GM19455 (cell line): ENCODE measurements around the gene AFF3.

Experiments used
- ATAC-seq: cut with Tn5 transposase; IDR thresholded peaks from one replicate; pipeline ENCODE4 v1.9.1; 2021; ENCODE audit not compliant: unreplicated experiment

AFF3 gene

DNA sequence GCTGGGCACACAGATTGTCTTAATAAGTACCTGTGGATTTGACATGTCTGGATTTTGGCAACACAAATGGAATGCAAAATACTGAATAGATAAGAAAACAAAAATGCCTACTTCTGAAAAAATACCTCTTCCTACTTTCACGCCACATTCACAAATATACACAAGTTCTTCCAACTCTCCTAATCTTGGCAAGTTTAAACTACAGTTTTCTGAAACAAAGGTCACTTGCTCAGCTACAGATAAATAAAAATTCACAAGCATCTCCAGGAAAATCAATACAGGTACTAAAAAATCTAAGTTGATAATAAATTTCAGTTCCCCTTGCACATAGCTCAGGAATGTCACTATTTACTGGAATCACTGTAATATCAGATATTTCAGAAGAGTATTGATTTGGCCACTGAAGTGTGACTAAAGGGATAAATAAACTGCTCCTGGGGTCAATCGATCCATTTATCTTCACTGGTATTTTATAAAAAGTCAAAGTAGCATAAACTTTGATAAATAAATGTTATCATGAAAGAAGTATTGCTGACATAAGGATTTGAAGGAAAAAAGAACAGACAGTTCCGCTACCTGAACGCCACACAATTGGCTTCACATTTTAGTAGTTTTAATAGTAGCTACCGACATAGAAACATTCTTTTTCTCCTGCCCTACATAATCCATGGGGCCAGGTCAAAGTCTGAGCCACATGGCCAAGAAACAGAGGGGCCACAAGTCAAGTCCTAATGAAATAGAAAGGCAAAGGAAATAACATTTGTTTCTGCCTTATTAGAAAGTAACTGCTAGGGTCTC, 243.1 kb downstream of the AFF3 start:
- ATAC-seq, result no peak

- no peak for ATAC-seq
Observed at GRCh38 chr2:99898336-99899048, 243.9 kb downstream of the AFF3 start.

DNA sequence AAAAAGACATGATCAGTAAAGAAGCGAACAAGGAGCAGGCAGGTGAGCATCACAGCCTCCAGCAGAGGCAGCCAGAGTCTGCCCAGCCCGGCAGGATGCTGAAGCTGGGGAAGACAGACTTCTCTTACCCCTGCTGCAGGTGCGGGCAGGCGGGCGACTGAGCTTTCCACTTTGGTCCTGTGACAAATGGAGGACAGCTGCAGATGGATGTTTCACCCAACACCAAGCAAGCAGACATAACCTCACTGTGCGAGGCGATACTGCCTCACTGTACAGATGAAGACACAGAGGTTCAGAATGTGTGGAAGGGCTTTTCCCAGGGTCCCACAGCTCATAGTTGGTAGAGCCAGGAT, 251.0 kb downstream of the AFF3 start:
- ATAC-seq, result no peak

- ATAC-seq, result no peak
Observed at GRCh38 chr2:99890568-99891427, 251.6 kb downstream of the AFF3 start.

DNA sequence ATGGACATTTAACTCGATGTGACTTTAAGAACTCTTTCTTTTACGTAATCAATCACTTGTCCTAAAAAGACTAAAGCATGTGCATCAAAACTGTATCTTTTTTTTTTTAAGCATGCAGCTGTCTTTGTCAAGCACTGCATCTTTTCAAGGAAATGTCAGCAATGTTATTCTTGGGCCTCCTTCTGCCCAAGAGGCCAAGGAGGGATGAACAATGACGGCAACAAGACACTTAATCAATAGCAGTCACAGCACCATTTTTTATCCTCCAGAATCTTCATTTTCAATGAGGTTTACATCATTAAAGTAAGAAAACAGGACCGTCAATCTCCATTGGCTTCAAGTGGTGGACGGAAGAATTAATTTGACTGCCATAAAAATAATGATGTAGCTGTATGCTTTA, 253.8 kb downstream of the AFF3 start:
- no peak for ATAC-seq

DNA sequence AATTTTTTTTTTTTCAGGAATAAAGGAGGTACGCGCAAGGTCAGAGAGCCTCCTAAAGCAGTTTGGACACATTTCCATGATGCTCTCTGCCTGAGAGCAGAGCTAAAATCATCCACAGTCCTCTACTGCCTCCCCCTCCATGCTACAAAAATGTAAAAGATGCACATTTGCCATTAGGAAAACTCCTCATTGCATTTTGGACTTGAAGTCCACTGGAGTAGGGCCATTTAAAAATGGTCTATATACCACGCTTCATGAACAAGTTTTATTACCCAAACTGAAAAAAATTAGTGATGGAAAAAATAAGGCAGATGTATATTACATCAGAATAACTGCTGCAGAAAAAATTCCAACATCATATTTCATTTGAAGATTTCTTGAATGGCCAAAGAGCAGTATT, 256.0 kb downstream of the AFF3 start:
- no peak for ATAC-seq

DNA sequence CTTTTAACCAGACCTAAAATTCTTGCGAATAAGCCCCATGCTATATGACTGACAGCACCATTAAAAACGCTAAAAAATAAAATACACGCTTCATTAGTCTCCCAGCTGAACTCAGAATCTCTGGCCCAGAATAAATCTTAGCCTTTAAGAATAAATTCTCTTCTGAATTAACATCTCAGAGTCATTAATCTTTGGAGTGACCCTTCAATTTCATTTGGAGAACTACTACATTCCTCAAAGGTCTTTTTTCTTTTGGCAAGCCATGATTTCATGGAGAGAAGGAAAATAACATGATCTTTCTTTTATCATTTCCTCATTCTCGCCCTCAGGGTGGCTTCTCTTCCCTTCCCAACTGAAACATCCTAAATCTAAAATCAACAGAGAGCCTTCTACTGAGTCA, 259.0 kb downstream of the AFF3 start:
- no peak for ATAC-seq

- ATAC-seq, result no peak
Observed at GRCh38 chr2:99881901-99882591, 260.3 kb downstream of the AFF3 start.

DNA sequence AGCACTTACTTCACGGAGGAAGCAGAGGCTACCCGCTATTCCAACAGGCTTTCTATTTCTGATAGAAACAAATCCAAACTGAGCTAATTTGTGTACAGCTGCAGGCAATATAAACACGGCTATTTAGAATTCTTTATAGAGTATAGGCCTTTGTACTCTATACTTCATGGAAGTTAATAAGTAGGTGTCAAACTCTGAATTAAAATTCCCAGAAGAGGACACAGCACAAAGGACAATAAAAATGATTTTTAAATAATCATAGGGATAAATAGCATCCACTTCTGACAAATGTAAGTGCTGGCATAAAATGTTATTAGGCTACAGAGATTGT, 261.5 kb downstream of the AFF3 start:
- ATAC-seq, result no peak

DNA sequence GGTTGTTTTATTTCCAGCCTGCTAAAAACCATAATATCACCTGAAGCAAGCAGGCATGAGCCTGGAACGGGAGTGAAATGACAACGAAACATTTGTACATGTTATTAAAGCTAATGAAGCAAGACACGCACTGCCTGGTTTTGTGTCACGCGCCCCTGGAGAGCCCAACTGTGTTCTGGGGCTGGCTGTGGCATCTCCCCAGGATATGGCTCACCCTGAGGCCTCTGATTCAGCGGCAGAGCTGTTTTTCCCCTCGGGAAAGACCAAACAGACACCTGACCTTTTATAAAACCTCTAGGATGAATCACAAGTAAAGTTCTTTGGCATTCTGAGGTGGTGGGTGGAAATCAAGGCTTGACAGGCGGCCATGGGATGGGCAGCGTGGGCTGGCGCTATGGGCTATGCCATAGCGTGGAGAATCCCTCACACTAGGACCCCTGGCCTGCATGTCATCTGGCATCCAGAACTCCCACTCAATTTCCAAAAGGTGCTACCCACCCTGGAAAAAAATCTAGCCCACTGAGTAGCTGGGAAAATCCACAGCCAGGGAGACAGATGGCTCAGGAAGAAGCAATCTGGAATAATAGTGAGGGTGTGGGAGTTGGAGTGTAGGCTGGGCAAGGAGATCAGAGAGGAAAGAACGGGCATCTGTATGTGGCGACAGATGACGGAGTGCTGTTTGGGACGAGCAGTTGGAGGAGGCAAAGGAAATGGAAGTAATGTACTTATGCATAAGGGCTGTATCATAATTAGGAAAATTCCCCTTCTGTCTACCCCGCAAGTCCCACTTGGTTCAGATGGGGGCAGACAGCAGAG, 262.0 kb downstream of the AFF3 start:
- ATAC-seq, result no peak

GRCh38 chr2:99879481-99879880, 262.9 kb downstream of the AFF3 start:
- ATAC-seq, result no peak

- ATAC-seq, result no peak
Observed at GRCh38 chr2:99878581-99879350, 263.6 kb downstream of the AFF3 start.

DNA sequence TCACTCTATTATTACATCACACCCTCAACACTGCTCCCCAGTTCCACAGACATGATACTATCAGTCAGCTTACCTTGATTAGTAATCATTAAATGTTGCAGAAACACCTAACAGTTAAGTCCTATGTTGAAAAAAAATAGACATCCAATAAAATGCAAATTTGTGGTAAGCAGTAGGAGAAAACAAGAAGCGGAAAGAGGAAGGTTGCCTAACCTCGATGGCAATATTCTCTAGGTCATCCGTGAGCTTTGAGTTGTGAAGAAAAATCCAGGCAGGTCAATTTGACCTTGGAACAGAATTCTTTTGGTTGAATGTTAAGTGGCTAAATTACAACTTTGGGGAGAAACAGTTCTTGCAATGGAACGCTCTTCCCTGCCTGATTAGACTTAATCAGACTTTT, 264.4 kb downstream of the AFF3 start:
- ATAC-seq, result no peak

DNA sequence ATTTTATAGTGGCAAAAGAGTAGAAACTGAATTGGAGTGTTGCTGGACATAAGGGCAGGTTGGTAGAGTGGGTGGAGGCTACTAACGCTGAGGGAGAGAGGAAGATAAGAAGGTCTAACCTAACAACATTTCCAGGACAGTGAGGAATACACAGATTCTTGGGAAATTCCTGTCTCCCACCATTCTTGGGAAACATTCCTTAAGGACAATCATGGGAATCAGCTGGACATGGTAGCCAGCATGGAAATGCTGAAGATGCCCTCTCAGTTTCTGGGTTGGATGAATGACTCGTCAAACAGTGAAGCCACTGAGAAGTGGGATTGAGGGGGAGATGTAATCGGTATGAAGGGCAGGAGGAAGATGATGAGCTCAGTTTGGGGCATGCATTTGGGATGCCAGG, 265.4 kb downstream of the AFF3 start:
- no peak for ATAC-seq

- no peak for ATAC-seq
Observed at GRCh38 chr2:99875627-99876201, 266.7 kb downstream of the AFF3 start.

DNA sequence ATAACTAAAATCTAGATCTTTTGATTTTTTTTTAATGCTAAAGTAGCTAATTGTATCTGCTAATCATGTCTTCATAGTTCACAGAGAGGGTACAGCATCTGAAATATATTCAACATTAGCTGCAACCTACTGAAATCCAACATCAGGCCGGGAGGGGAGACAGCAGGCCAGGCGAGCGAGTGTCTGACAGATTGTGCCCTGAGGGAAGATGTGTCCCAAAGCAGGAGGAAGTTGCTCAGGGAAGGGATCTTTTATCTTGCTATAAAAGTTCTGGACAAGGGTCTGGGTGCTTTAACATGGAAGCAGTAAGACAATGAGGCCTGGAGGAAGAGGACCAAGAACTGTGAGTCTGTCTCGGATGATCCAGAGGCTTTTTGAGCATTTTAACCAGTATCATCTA, 274.1 kb downstream of the AFF3 start:
- no peak for ATAC-seq

DNA sequence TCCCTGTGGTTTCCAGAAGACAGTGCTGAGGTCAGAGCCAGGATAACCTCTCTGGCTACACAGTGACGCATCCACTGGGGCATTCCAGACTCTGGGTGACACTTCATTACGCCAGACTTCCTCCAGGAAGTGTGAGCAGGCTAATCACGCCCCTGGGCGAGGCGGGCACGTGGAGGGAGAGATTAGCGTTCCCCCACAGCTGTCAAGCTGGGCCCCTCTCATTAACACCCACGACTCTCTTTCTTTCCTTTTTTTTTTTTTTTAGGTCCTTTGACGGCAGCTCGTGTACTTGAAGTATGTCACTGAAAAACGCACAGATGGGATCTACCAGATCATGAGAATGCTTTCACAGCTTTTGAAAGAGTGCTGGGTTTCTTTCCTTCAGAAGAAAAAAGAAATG, 274.6 kb downstream of the AFF3 start:
- ATAC-seq, result no peak

- no peak for ATAC-seq
Observed at GRCh38 chr2:99865818-99866676, 276.3 kb downstream of the AFF3 start.
